ENCODE measurements around the gene MAPK11.

The MAPK11 gene

GRCh38 chr22:50305393-50305922 lies 35.3 kb upstream of the MAPK11 start:
- Histone ChIP-seq H3K4me1 (ENCODE audit: insufficient read depth, low read length) (peaks cover 15% of the 10 kb centered on the region), H3K36me3 (ENCODE audit: insufficient read depth, low read length) (no peaks in the 10 kb centered on the region), H3K9ac (ENCODE audit: low read depth, low read length) (no peak overlapping the region), H3K4me3 (ENCODE audit: low read depth in 1 of 2, low read length in 2 of 2) (no peak overlapping the region), H4K20me1 (ENCODE audit: insufficient read depth, low read length) (peaks cover 26% of the 10 kb centered on the region), H3K27ac (ENCODE audit: low read length) (no peak overlapping the region), H3K27me3 (ENCODE audit: insufficient read depth, low read length, poor library complexity) (peaks cover 19% of the 10 kb centered on the region), H2AFZ (ENCODE audit: low read depth, low read length) (no peak overlapping the region), H3K79me2 (ENCODE audit: insufficient read depth, low read length) (no peaks in the 10 kb centered on the region), H3K4me2 (ENCODE audit: insufficient read depth, low read length) (no peak overlapping the region), H3K9me3 (ENCODE audit: insufficient read depth, low read length, severe bottlenecking) (no peaks in the 10 kb centered on the region)
- ATAC-seq (ENCODE audit: insufficient read depth, low read depth) = no peak
- TF ChIP-seq, protein P1, sequence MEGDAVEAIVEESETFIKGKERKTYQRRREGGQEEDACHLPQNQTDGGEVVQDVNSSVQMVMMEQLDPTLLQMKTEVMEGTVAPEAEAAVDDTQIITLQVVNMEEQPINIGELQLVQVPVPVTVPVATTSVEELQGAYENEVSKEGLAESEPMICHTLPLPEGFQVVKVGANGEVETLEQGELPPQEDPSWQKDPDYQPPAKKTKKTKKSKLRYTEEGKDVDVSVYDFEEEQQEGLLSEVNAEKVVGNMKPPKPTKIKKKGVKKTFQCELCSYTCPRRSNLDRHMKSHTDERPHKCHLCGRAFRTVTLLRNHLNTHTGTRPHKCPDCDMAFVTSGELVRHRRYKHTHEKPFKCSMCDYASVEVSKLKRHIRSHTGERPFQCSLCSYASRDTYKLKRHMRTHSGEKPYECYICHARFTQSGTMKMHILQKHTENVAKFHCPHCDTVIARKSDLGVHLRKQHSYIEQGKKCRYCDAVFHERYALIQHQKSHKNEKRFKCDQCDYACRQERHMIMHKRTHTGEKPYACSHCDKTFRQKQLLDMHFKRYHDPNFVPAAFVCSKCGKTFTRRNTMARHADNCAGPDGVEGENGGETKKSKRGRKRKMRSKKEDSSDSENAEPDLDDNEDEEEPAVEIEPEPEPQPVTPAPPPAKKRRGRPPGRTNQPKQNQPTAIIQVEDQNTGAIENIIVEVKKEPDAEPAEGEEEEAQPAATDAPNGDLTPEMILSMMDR (IDR thresholded peaks at IDR 0.05; ENCODE audit: borderline replicate concordance, extremely low read depth, low read length, poor library complexity, severe bottlenecking) = no peak
- no peak for TF ChIP-seq EZH2 (IDR thresholded peaks at IDR 0.05; ENCODE audit: borderline replicate concordance, low read depth, low read length, severe bottlenecking)
- DNase-seq = no peak

DNA sequence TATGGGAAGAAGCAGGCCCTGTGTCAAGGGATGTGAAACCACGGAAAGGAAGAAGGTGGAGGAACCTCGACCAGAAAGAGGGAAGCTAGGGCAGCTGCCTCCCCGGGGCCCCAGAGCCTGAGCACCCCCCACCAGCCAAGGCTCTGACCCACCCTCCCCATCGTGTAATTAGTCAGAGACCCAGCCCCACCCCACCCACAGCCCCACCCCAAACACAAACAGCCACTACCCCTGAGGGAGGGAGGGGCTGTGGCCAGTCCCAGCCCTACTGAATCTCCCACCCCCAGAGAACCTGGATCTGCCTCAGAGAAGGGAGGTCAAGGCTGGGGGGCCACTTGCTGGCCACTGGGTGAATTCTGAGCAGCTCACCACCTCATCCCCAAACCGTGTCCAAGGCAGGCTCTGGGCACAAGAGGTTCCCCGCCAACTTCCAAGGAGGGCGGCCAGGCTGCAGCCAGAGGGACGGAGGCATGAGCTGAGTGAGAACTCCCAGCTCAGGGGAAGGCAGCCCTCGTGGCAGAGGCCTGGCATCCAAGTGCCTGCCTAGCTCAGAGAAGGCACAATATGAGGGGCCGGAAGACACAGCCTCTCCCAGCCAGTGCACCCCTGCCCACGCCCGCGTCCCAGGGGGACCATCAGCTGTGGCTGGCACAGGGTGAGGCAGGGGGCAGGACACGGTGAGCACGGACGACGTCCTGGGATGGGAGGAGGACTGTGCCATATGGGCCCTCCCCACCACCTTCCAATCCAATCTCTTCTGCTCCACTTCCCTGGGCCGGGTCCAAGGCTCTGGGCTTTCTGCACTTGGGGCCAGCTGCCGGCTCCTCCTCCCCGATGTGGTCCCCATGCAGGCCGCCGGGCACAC lies 34.6 kb upstream of the MAPK11 start:
- Histone ChIP-seq H3K4me1 (ENCODE audit: insufficient read depth, low read length) (peaks cover 15% of the 10 kb centered on the region), H3K4me3 (ENCODE audit: low read depth in 1 of 2, low read length in 2 of 2) (no peak overlapping the region), H4K20me1 (ENCODE audit: insufficient read depth, low read length) (peaks cover 26% of the 10 kb centered on the region), H3K4me2 (ENCODE audit: insufficient read depth, low read length) (no peak overlapping the region), H3K79me2 (ENCODE audit: insufficient read depth, low read length) (no peaks in the 10 kb centered on the region), H2AFZ (ENCODE audit: low read depth, low read length) (no peak overlapping the region), H3K36me3 (ENCODE audit: insufficient read depth, low read length) (no peaks in the 10 kb centered on the region), H3K27me3 (ENCODE audit: insufficient read depth, low read length, poor library complexity) (peaks cover 19% of the 10 kb centered on the region), H3K27ac (ENCODE audit: low read length) (no peak overlapping the region), H3K9ac (ENCODE audit: low read depth, low read length) (no peak overlapping the region), H3K9me3 (ENCODE audit: insufficient read depth, low read length, severe bottlenecking) (no peaks in the 10 kb centered on the region)
- no peak for DNase-seq
- ATAC-seq (ENCODE audit: insufficient read depth, low read depth) = no peak
- TF ChIP-seq EZH2 (IDR thresholded peaks at IDR 0.05; ENCODE audit: borderline replicate concordance, low read depth, low read length, severe bottlenecking) = no peak
- TF ChIP-seq, protein P1 (IDR thresholded peaks at IDR 0.05; ENCODE audit: borderline replicate concordance, extremely low read depth, low read length, poor library complexity, severe bottlenecking) = no peak

- Histone ChIP-seq H3K9me3 (ENCODE audit: insufficient read depth, low read length, severe bottlenecking) (no peaks in the 10 kb centered on the region), H3K4me2 (ENCODE audit: insufficient read depth, low read length) (no peak overlapping the region), H2AFZ (ENCODE audit: low read depth, low read length) (no peak overlapping the region), H3K4me1 (ENCODE audit: insufficient read depth, low read length) (peaks cover 15% of the 10 kb centered on the region), H3K79me2 (ENCODE audit: insufficient read depth, low read length) (no peaks in the 10 kb centered on the region), H3K4me3 (ENCODE audit: low read depth in 1 of 2, low read length in 2 of 2) (no peak overlapping the region), H3K9ac (ENCODE audit: low read depth, low read length) (no peak overlapping the region), H3K36me3 (ENCODE audit: insufficient read depth, low read length) (no peaks in the 10 kb centered on the region), H3K27ac (ENCODE audit: low read length) (no peak overlapping the region), H4K20me1 (ENCODE audit: insufficient read depth, low read length) (peaks cover 26% of the 10 kb centered on the region), H3K27me3 (ENCODE audit: insufficient read depth, low read length, poor library complexity) (peaks cover 19% of the 10 kb centered on the region)
- DNase-seq (no peak), ATAC-seq (ENCODE audit: insufficient read depth, low read depth) (no peak)
- TF ChIP-seq, protein P1 (IDR thresholded peaks at IDR 0.05; ENCODE audit: borderline replicate concordance, extremely low read depth, low read length, poor library complexity, severe bottlenecking) = no peak
- no peak for TF ChIP-seq EZH2 (IDR thresholded peaks at IDR 0.05; ENCODE audit: borderline replicate concordance, low read depth, low read length, severe bottlenecking)
Observed at GRCh38 chr22:50303848-50304527, 33.8 kb upstream of the MAPK11 start.

Data from DND-41 (cell line).